Medulla oblongata (tissue), 1 donor: ENCODE data around the gene DRG2.

ENCODE experiments used
- DNase-seq: peaks from one replicate; pipeline ENCODE4 v3.0.0-alpha.2; 2015; ENCODE audit errors: extremely low spot score

Gene DRG2, protein sequence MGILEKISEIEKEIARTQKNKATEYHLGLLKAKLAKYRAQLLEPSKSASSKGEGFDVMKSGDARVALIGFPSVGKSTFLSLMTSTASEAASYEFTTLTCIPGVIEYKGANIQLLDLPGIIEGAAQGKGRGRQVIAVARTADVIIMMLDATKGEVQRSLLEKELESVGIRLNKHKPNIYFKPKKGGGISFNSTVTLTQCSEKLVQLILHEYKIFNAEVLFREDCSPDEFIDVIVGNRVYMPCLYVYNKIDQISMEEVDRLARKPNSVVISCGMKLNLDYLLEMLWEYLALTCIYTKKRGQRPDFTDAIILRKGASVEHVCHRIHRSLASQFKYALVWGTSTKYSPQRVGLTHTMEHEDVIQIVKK

DNA sequence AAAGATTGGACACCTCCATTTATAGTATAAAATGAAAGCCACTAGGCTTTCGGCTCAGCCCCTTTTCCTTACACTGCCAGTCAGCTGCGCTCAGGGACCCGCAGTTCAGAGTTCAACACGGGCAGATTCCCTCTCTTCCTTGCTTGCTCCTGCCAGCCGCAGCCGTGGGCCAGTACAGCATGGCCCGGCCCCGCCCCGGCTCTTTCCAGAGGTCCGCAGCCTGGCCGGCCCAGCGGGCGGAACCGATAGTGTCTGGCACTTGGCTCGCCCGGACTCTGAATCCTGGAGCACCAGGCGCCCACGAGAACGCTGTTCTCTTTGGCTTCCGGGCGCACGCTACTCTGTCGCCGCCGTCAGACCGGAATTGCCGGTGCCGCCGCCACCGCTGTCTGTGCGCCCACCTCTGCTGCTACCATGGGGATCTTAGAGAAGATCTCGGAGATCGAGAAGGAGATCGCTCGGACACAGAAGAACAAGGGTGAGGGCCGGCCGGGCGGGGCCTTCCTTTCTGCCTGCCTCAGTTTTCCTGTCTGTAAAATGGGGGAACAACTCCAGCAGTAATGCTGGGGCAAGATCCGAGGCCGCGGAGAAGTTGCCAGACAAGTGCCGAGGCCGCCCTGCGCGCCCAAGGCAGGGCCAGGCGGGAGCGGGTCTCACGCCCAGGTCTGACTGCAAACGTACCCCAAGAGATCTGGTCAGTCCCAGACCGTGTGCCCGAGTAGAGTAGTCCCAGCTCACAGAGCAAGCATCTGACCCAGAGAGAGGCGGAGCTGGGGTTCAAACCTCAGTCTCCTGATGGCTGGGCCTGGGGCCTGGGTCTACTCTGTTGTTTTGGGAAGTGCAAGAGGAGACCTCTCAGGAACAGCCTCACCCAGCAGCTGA is at the start of gene DRG2:
DRG2 (plus strand) TSS at position 339 of the 882 bp plus-strand sequence; CDS start at position 415, 76 bp downstream.
- peak; percentile 88 for DNase-seq

DNA sequence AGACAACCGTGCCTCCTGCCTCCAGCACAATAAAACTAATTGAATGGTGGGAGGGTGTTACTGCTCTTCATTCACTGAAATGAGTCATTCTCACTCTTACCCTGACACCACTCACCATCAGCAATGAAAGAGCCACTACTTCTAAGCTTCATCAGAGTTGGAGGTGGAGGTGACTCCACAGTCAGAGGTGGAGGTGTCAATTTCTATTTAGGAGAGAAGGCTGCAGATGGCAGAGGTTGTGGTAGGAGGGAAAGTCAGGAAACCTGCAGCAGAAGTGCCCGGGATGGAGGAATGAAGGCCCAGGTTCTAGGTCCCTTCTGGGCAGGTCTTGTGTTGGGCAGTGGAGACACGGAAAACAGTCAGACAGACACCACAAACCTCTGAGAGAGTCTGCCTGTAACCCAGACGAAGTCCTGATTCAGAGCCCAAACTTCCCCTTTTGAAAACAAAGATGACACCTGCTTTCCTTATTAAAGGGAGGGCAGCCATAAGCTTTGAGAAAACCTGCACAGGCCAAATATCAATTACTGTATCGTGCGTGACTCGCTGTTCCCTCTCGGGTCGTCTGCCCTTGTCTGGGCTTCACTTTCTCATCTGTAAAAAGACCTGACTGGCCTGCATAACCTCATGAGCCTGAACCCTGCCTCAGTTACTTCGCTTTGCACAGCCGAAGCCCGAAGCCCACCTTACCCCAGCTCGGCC is 49.4 kb upstream of the DRG2 start:
- no peak for DNase-seq

DNA sequence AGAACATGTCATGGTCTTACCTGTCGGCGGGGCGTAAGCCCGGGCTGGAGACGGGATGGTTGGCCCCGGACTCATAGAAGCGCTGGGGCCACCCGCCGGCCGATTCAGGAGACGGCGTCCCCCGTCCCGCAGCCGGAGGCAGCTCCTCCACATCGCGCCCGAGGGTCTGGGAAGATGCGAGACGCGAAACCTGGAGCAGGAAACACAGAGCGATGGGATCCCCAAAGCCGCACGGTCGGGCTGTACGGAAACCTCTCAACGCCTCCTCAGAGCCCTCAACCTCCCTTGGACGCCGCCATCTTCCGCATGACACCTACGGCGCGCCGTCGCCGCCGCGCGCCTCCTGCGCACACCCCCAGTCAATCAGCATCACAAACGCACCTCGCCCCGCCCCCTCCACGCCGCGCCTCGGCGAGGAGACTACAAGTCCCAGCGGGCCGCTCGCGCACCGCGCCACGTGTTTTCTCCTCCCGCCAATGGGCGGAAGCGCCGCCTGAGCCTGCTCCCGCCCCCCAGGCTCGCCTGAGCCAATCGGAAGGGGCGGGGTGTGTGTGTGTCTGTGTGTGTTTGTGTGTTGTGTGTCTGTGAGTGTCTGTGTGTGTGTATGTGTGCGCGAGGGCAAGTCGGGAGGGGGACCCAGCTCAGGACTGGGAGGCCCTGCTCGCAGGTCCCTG is 48.8 kb upstream of the DRG2 start, which contains the start of the genes ATPAF2 and GID4:
ATPAF2 (minus strand) TSS at position 308 of the 674 bp plus-strand sequence; CDS start at position 153, 155 bp downstream.
GID4 (plus strand) TSS at position 548 of the 674 bp plus-strand sequence; CDS start at position 605, 57 bp downstream.
- DNase-seq: peak; percentile 99

DNA sequence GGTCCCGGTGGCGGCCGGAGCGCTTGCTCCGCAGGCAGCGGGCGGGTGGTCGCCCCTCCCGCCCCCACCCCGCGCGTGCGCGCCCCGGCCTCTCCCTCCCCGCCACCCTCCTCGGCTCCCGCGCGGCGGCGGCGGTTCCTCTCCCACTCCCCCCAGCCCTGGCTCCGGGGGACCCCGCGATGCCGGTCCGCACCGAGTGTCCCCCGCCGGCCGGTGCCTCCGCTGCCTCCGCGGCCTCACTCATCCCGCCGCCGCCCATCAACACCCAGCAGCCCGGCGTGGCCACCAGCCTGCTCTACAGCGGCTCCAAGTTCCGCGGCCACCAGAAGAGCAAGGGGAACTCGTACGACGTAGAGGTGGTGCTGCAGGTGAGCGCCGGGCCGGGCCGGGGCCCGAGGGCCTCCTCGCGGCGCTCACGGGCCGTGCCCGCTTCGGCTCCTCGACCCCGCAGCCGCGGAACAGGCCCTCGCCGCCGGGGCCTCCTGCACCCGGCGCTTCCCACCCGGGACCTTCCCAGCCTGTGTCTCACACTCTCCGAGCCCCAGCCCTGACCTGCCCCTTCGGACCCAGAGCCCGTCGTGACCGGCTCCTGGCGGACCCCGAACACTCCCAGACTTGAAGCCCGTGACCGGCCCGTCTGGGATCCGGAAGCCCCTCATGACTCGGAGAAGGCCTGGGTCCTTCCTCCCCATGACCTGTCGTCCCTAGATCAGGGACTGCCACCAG is 48.0 kb upstream of the DRG2 start:
- DNase-seq: no peak

DNA sequence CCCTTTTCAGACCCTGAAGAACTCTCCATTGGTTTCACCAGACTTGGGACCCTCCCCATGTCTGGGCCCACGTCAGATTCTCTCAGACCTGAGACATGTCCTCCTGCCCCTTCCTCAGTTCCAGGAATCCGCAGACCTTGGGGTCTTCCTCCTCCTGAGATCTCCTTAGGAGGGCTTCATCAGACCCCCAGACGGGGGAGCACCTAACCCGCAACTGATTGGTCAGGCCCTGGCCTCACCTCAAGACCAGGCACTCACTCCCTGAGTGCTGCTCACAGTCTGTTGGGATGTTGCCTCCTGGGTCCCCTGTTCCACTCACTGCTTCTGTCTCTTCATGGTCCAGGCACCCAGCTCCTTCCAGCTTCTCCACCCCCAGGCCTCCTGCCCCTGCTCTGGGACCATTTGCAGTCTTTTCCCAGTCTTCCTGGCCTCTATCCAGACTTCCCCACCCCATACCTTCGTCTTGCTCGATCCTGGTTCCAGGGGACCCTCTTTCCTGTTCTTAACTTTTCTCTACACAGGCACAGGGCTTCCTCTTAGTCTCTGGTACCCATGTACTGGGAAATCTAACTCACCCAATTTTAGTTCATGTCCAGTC is 47.4 kb upstream of the DRG2 start:
- no peak for DNase-seq

DNA sequence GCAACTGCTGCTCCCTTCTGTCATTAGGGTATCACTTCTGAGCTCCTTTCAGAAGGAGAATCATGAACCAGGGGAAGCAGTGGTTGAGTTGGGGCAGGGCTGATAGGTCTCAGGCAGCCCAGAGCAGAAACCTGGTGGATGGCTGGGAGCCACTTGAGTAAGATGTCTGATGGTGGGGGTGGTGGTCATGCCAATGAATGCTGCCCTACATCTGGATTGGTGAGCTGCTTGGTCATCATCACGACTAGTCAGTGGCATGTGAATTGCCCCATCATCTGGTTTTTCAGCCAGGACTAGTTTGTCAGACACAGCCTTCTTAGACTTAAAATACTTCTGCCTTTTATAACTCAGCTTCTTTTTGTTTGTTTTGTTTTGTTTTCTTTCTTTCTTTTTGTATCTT is 46.0 kb upstream of the DRG2 start:
- no peak for DNase-seq

DNA sequence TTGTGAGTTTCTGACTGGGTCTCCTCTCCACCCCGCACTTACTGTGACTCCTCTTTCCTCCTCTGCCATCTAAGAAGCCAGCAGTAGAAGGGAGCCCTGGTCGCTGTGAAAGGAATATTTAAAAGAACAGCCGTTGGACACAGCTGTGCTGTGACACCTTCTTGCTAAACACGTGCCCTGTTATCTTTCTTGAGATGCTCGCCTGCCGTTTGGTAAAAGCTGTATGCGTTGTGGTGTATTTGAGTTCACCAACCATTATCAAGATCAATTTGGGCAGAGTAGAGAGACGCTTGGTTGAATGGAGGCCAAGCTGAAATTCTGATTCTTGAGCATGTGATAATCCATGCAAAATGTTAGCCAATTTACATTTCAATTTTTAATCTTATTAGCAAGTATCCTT is 44.8 kb upstream of the DRG2 start:
- no peak for DNase-seq

DNA sequence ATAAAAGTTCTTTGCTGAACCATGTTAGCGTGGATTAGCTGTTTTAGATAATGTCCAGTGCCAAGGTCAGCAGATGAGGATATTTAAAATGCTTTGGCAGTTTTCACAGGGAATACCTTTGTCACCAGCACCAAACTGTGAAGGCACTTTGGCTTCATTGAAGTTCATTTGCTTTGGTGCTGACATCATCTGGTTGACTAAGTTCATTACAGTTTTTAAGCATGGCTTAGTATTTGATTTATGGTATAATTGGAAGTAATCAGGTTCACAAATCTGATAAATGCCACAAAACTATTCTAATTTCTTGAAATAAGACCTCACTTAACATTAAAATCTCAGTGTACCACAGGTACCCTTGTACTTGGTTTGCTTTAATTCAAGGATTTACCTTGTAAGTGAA is 44.3 kb upstream of the DRG2 start:
- DNase-seq: no peak

DNA sequence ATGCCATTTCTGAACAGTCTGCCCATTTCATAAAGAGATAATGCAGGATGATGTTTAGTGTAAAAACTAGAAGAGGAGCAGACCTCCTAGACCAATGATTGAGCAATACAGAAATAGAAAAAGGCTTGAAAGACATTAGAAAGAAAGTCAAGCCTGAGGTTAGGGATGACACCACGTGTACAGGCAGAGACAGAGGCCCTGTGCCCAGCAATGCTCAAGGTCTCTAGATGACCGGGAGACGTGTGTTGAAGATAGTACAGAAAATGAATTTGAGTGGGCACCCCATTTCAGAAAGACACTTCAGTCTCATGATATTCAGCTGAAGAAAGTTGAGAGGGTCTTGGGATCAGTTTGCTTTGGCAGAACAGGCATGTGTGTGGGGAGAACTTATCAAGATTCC is 43.1 kb upstream of the DRG2 start:
- DNase-seq: no peak

DNA sequence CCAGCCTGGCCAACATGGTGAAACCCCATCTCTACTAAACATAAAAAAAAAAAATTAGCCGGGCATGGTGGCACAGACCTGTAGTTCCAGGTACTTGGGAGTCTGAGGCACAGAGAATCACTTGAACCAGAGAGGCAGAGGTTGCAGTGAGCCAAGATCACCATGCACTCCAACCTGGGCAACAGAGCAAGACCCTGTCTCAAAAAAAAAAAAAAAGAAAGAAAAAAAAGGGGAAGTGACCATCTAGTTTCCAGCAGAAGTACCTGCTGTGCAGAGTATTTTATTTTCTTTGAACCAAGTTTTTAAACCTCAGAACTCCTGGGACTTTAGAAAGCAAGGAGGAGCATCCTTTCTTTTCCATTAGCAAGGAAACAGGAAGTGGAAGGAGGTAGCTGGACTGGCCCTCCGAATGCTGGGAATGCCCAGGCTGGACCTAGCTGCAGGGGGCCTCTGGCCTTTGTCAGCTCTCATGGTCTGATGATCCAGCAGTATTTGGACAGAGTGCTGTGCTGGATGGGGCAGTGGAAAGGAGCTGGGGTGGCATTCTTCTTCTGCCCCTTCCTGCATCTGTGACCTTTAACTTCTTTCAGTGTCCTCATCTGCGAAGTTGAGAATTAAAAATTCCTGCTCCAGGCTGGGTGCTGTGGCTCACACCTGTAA is 41.9 kb upstream of the DRG2 start:
- no peak for DNase-seq

DNA sequence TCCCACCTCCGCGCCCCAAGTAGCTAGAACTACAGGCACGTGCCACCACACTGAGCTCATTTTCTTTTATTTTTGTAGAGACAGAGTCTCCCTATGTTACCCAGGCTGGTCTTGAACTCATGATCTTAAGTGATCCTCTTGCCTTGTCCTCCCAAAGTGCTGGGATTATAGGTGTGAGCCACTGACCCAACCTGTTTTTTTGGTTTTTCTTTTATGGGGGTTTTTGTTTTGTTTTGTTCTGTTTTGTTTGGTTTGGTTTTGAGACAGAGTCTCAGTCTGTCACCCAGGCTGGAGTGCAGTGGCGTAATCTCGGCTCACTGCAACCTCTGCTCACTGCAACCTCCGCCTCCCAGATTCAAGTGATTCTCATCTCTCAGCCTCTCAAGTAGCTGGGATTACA is 32.2 kb upstream of the DRG2 start:
- no peak for DNase-seq

DNA sequence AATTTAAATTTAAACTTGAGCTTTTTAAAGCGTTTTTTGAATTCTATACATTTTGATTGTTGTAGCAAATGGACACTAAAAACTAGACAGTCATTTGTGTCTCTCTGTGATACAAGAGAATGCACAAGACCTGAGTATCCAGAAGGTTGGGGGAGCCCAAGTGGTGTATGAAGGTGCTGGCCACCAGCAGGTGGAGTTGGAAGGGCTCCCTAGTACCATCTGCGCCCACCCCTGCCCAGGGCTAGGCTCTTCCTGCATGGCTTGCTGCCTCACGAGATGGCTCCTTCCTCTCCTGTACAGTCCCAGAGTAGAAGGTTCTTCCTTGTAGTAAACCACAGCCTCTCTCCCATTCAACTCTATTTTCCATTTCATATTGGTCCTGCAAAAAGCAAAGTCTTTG is 31.5 kb upstream of the DRG2 start:
- no peak for DNase-seq

DNA sequence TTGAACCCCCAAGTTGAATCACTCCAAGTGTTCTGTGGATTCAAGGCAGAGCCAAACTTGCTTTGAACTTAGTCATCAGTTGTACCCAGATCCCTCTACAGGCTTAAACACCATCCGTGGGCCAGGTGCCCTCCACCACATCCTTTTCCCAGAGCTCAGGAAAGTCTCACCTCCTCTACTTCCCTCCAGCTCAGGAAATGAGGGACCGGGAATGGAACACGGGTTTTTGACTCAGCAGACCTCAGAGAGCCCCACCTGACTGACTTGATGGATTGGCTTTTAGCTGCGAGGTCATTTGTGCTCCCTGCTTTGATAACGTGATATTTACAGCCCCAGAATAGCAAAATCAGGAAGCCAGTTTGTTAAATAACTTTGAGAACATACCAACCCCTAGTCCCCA is 28.5 kb upstream of the DRG2 start:
- no peak for DNase-seq

DNA sequence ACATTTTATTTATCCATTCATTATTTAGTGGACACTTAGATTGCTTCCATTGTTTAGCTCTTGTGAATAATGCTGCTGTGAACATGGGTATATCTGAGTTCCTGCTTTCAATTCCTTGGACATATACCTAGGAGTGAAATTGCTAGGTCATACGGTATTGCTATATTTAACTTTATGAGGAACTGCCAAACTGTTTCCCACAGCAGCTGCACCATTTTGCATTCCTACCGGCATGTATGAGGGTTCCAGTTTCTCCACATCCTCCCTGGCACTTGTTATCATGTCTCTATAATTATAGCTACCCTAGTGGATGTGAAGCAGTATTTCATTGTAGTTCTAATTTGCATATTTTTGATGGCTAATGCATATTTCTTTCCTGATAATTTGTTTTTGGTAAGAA is 23.7 kb upstream of the DRG2 start:
- DNase-seq: no peak

DNA sequence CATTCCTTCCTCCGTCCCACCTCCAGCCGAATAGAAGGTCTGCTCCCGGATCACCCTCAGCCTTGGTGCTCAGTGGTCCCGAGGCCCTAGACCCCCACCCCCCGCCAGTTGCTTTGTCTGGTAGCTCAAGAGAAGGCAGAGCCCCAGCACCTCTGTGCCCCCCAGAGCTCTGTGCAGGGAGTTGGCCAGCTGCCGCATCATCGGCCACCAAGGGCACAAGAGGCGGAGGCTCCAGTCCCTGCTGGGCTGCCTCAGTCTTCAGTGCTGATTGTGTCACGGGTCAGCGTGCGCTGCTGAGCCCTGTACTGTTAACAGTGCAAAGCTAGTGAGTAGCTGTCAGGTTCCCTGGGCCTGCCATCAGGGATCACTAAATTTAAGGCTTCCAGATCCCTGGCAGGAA is 22.2 kb upstream of the DRG2 start:
- no peak for DNase-seq

DNA sequence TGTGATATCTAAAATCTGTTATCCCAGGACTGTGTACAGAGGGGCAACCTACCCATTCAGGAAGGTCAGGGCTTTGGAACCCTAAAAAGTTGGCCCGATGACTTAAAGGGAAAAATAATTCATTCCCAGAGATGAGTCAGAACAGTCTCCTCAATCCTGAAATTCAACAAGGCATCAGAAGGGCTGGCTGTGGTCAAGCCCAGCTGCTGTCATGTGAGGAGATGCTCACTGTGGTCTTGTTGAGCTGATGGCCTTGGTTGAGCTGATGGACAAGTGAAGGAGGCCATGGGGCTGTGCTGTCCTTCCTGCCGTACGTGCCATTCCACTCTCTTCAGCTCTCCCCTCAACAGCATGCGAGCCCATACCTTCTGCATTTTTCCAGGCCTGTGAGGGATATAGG is 20.9 kb upstream of the DRG2 start:
- DNase-seq: no peak

DNA sequence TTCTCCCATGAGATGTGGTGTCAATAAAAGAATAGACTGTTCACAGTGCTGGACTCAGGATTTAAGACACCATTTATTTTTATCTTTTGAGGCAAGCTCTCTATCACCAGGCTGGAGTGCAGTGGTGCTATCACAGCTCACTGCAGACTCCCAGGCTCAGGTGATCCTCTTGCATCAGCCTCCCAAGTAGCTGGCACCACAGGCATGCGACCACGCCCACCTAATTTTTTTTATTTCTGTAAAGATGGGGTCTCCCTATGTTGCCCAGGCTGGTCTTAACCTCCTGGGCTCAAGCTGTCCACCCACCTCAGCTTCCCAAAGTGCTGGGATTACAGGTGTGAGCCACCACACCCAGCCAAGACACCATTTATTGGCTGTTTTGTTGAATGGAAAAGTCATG is 18.6 kb upstream of the DRG2 start:
- no peak for DNase-seq

DNA sequence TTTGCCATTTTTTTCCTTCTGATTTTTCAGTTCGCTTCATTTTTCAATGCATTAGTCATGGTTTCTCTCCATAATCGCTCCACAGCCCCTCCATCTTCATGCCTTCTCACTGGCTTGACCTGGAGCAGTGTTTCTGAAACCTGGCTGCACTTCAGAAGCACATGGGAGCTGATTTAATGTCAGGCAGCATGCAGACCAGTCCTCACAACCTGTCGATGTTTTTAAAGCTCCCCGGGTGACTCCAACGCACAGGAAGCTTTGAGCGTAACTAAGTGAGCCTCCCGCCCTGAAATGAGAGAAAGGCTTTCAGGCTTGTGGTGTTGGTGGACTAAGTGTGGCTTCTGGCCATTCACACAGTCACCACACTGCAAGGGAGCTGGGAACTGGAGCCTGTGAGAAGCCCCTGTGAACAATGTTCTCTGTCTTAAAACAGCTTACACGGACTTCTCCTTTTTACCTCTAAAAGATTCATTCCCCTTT is 16.8 kb upstream of the DRG2 start:
- peak; percentile 12 for DNase-seq

DNA sequence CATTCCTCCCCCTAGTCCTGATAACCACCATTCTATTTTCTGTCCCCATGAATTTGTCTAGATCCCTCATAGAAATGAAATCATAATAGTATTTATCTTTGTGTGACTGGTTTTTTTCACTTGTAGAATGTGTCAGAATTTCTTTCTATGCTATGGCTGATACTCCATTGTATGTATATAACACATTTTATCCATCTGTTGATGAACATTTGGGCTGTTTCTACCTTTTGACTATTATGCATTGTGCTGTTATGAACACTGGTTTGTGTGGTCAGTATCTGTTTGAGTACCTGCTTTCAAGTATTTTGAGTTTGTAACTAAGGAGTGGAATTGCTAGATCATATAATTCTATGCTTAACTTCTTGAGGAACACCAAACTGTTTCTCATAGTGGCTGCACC is 16.0 kb upstream of the DRG2 start:
- no peak for DNase-seq
